ENCODE results near the gene FGD6. TPM values are rescaled to one million over a fixed set of nuclear protein-coding genes. Genes with fewer than 3 reads are reported as not detected.

Gene FGD6
- polyA plus RNA-seq, 2 of the 4 experiments (the other 2 are of a cell fraction), result 15.5 to 48.0 TPM

GRCh38 chr12:95253386-95253785 lies 36.1 kb upstream of the FGD6 start:
- FAIRE-seq (no peak), ATAC-seq (no peak), DNase-seq (ENCODE audit: low read depth in 1 of 2, low spot score in 1 of 2) (no peak)
- no peak overlapping the region for H3K4me3 ChIP-seq
- CTCF ChIA-PET, result interaction anchor here (1.1 to 2.0 kb wide), 3 partner anchors 18 to 136 kb away, joined by 3 to 7 read pairs (median 3); no protein-coding TSS in a partner anchor
- H3K4me2 ChIP-seq, result no peak overlapping the region
- H3K9me3 ChIP-seq, result no peaks in the 10 kb centered on the region
- peaks cover 29% of the 10 kb centered on the region for H3K4me1 ChIP-seq
- TF ChIP-seq SMC3 (IDR thresholded peaks at IDR 0.05), result no peak
- H3K27ac ChIP-seq, result no peak overlapping the region
- POLR2A ChIA-PET, result no interaction called here

GRCh38 chr12:95248604-95249360 lies 31.5 kb upstream of the FGD6 start:
- FAIRE-seq, result no peak
- TF ChIP-seq NR3C1 (IDR thresholded peaks at IDR 0.05), result no peak
- 80% methylated on average over 8 of the region's 8 CpGs for WGBS (ENCODE audit: missing lambda C conversion rate)
- Histone ChIP-seq H3K4me1 (peaks cover 70% of the 10 kb centered on the region), H3K27ac (0 out of 6 replicates have a peak overlapping the region, but pooled peaks of 1 of the 2 experiments have one; percentile 5), H3K4me3 (no peak overlapping the region), H3K4me2 (peak overlapping the region; percentile 21; the same call in 2 of the 3 replicates), H3K9me3 (no peaks in the 10 kb centered on the region)
- no peak for DNase-seq (ENCODE audit: low read depth in 1 of 2, low spot score in 1 of 2)
- ChIA-PET CTCF (no interaction called here), POLR2A (interaction anchor here (0.7 kb wide), 1 partner anchor 58 kb away, joined by 3 read pairs; no protein-coding TSS in a partner anchor)
- ATAC-seq, result no peak; a peak in 2 of 6 replicates

- DNase-seq (ENCODE audit: low read depth in 1 of 2, low spot score in 1 of 2) (no peak), FAIRE-seq (peak; percentile 59), ATAC-seq (no peak; a peak in 1 of 6 replicates)
- POLR2A ChIA-PET, result no interaction called here
- CTCF ChIA-PET, result interaction anchor here (5.6 kb wide), 1 partner anchor 87 kb away, joined by 31 read pairs; no protein-coding TSS in a partner anchor
- Histone ChIP-seq H3K4me1 (peaks cover 77% of the 10 kb centered on the region), H3K4me2 (peak overlapping the region; percentile 27), H3K4me3 (no peak overlapping the region), H3K9me3 (no peaks in the 10 kb centered on the region), H3K27ac (no peak overlapping the region)
- TF ChIP-seq CEBPB (IDR thresholded peaks at IDR 0.05), result no peak
- TF ChIP-seq MAX (IDR thresholded peaks at IDR 0.05), result no peak
- no peak for TF ChIP-seq ZFP36 (IDR thresholded peaks at IDR 0.05; ENCODE audit: borderline replicate concordance, partially characterized antibody)
- TF ChIP-seq SMC3 (IDR thresholded peaks at IDR 0.05), result no peak
- no peak for TF ChIP-seq NFE2L2 (conservative IDR thresholded peaks at IDR 0.05; ENCODE audit: low read length)
- no peak for TF ChIP-seq POLR2A (IDR thresholded peaks at IDR 0.05; ENCODE audit: low read length)
- TF ChIP-seq ATOH8 (CRISPR knock-in tag; IDR thresholded peaks at IDR 0.05; ENCODE audit: low read depth), result no peak
- no peak for TF ChIP-seq FOXS1 (CRISPR knock-in tag; IDR thresholded peaks at IDR 0.05)
- no peak for TF ChIP-seq TFCP2L1 (CRISPR knock-in tag; IDR thresholded peaks at IDR 0.05)
- no peak for TF ChIP-seq NR3C1 (IDR thresholded peaks at IDR 0.05)
- TF ChIP-seq CBX8 (IDR thresholded peaks at IDR 0.05), result no peak
- no peak for TF ChIP-seq HOXA7 (CRISPR knock-in tag; IDR thresholded peaks at IDR 0.05)
- TF ChIP-seq HMGXB4 (CRISPR knock-in tag; IDR thresholded peaks at IDR 0.05; ENCODE audit: borderline replicate concordance), result no peak
- no peak for TF ChIP-seq JUNB (IDR thresholded peaks at IDR 0.05)
- TF ChIP-seq PBX3 (IDR thresholded peaks at IDR 0.05), result no peak
- no peak for TF ChIP-seq EHF (CRISPR knock-in tag; IDR thresholded peaks at IDR 0.05)
- no peak for TF ChIP-seq RFX5 (IDR thresholded peaks at IDR 0.05)
- TF ChIP-seq ZNF302 (CRISPR knock-in tag; IDR thresholded peaks at IDR 0.05), result no peak
- WGBS (ENCODE audit: missing lambda C conversion rate), result 50% methylated on average over 1 of the region's 1 CpG
These were observed 30.8 kb upstream of the FGD6 start for GRCh38 chr12:95248095-95248494.
